Vagina (tissue), 2 donors: Measurements from ENCODE around the gene MEF2A.

Source experiments
- POLR2A ChIP-seq, 2 donors: fragments of 450-650 bp; IDR thresholded peaks; one replicate each; pipeline ENCODE4 v1.6.1; 2017; ENCODE audit warnings: antibody characterized with exemption in 2 of 2, mild to moderate bottlenecking in 2 of 2, moderate library complexity in 2 of 2
- POLR2AphosphoS5 ChIP-seq, 2 donors: sonication (generic); formaldehyde crosslinking; IDR thresholded peaks; one replicate each; pipeline ENCODE4 v1.9.0; 2017; ENCODE audit warnings: antibody characterized with exemption in 2 of 2, mild to moderate bottlenecking in 2 of 2, low read depth in 1 of 2; ENCODE audit not compliant: insufficient read depth in 1 of 2
- TF ChIP-seq, protein P1 (sequence below), 3 experiments: fragments of 450-650 bp in 2 of 3; fragments of 200-600 bp in 1 of 3; sonication (generic) in 1 of 3; IDR thresholded peaks; one replicate each; pipeline ENCODE4 v1.5.1; 2017 to 2019; ENCODE audit warnings: antibody characterized with exemption in 3 of 3, mild to moderate bottlenecking in 2 of 3, moderate library complexity in 2 of 3

GRCh38 chr15:99562238-99562637 is 3.5 kb upstream of the MEF2A start:
- TF ChIP-seq, protein P1, sequence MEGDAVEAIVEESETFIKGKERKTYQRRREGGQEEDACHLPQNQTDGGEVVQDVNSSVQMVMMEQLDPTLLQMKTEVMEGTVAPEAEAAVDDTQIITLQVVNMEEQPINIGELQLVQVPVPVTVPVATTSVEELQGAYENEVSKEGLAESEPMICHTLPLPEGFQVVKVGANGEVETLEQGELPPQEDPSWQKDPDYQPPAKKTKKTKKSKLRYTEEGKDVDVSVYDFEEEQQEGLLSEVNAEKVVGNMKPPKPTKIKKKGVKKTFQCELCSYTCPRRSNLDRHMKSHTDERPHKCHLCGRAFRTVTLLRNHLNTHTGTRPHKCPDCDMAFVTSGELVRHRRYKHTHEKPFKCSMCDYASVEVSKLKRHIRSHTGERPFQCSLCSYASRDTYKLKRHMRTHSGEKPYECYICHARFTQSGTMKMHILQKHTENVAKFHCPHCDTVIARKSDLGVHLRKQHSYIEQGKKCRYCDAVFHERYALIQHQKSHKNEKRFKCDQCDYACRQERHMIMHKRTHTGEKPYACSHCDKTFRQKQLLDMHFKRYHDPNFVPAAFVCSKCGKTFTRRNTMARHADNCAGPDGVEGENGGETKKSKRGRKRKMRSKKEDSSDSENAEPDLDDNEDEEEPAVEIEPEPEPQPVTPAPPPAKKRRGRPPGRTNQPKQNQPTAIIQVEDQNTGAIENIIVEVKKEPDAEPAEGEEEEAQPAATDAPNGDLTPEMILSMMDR (IDR thresholded peaks at IDR 0.05) = no peak
- TF ChIP-seq POLR2A (IDR thresholded peaks at IDR 0.05) (no peak), POLR2AphosphoS5 (IDR thresholded peaks at IDR 0.05; ENCODE audit: insufficient read depth in 1 of 2, low read depth in 1 of 2) (no peak)
